Upper lobe of right lung (tissue), 1 donor: Measurements from ENCODE around the gene RARB. TPM values are rescaled to one million over a fixed set of nuclear protein-coding genes. Genes with fewer than 3 reads are reported as not detected.

Experiments used
- ATAC-seq: fragments of 200-7000 bp; cut with Tn5 transposase; one replicate; pipeline ENCODE4 v1.9.1; 2020; ENCODE audit warnings: mild to moderate bottlenecking, moderate library complexity
- DNase-seq: peaks from one replicate; pipeline ENCODE4 v3.0.0-alpha.2; 2020
- H3K27ac ChIP-seq: fragments of 200-600 bp; one replicate; pipeline ENCODE4 v1.8.0; 2022
- H3K27me3 ChIP-seq: fragments of 200-600 bp; one replicate; pipeline ENCODE4 v1.8.0; 2022; ENCODE audit warnings: mild to moderate bottlenecking
- H3K36me3 ChIP-seq: fragments of 200-600 bp; one replicate; pipeline ENCODE4 v1.8.0; 2022
- H3K4me1 ChIP-seq: fragments of 200-600 bp; one replicate; pipeline ENCODE4 v1.8.0; 2022
- H3K4me3 ChIP-seq: fragments of 200-600 bp; one replicate; pipeline ENCODE4 v1.8.0; 2022; ENCODE audit warnings: mild to moderate bottlenecking
- H3K9me3 ChIP-seq: fragments of 200-600 bp; one replicate; pipeline ENCODE4 v1.8.0; 2022
- CTCF ChIP-seq: fragments of 200-600 bp; IDR thresholded peaks from one replicate; pipeline ENCODE4 v1.8.0; 2022; ENCODE audit warnings: antibody characterized with exemption
- intact Hi-C: fragments of 100-400 bp; cut with DNase I; formaldehyde crosslinking; loops from one replicate; pipeline ENCODE4 v1.11.0; 2022
- total RNA-seq: library from RNA; stranded (reverse); fragmentation: NEBNext Ultra II Directional; extraction: Animal tissue kit (Norgen Biotek cat#: 25700); gene quantifications from one replicate; pipeline ENCODE4 v1.2.1, GENCODE V29; 2021
- donor health status: DM: no; HTN: yes; CAD: no; lungs with severe emphysema.

RARB gene
- total RNA-seq, 1 donor from 2014 or later = 5.8 TPM

- no peak for DNase-seq
- no peak overlapping the region for H3K4me3 ChIP-seq
- no peaks in the 10 kb centered on the region for H3K4me1 ChIP-seq
- no peak overlapping the region for H3K27ac ChIP-seq
- H3K27me3 ChIP-seq = no peaks in the 10 kb centered on the region
- no peaks in the 10 kb centered on the region for H3K9me3 ChIP-seq
- H3K36me3 ChIP-seq = no peaks in the 10 kb centered on the region
- intact Hi-C loops = no loop called here
- TF ChIP-seq CTCF = peak; percentile 61
- ATAC-seq = no peak
Measured at GRCh38 chr3:25441234-25441856, 13.3 kb downstream of the RARB start.

DNA sequence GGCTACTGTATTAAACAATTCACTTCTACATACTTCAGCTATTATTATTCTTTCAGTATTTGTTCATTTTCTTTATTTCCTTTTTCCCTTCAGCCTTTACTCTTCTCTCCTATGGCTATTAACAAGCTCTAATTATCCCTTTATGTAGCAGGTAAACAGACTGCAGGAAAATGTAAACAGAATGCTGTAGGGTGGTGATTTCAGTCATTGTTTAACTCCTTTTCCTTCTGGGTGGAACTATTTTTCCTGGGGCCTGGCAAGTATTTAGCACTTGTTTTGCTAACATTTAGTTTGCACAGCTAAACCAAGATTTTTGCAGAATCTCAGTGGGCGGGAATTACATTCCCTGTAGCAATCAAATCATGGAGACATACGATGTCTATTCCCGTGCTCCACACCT, 14.4 kb downstream of the RARB start:
- no peak for TF ChIP-seq CTCF
- ATAC-seq (no peak), DNase-seq (no peak)
- H3K4me1 ChIP-seq = no peaks in the 10 kb centered on the region
- H3K27ac ChIP-seq = no peak overlapping the region
- H3K9me3 ChIP-seq = no peaks in the 10 kb centered on the region
- intact Hi-C loops = no loop called here
- H3K27me3 ChIP-seq = no peaks in the 10 kb centered on the region
- no peaks in the 10 kb centered on the region for H3K36me3 ChIP-seq
- H3K4me3 ChIP-seq = no peak overlapping the region

GRCh38 chr3:25444273-25444672, 16.2 kb downstream of the RARB start:
- Histone ChIP-seq H3K4me3 (no peak overlapping the region), H3K4me1 (peaks cover 8% of the 10 kb centered on the region), H3K36me3 (no peaks in the 10 kb centered on the region), H3K27ac (no peak overlapping the region), H3K27me3 (no peaks in the 10 kb centered on the region), H3K9me3 (no peaks in the 10 kb centered on the region)
- no peak for TF ChIP-seq CTCF
- no peak for ATAC-seq
- DNase-seq = no peak
- intact Hi-C loops = no loop called here

DNA sequence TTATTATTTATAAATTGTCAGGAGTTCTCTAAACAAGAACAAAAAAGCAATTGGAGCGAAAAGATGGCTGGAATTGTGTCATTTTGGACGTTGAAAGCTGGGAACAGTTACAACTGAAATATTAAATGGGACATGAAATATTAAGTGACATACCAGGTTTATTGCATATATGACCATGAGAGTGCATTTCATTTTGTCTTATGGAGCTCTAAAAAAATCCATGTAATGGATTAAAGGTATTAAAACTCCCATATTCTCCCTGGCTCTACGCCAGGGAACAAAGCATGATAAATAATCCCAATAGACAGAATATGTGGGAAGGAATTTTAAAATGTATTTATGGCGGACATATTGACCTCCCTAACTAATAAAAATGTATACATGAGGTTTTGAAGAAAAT, 17.7 kb downstream of the RARB start:
- no peak for TF ChIP-seq CTCF
- Histone ChIP-seq H3K27me3 (no peaks in the 10 kb centered on the region), H3K9me3 (no peaks in the 10 kb centered on the region), H3K36me3 (no peaks in the 10 kb centered on the region), H3K4me3 (no peak overlapping the region), H3K27ac (no peak overlapping the region), H3K4me1 (peaks cover 11% of the 10 kb centered on the region)
- ATAC-seq (no peak), DNase-seq (no peak)
- intact Hi-C loops = no loop called here

DNA sequence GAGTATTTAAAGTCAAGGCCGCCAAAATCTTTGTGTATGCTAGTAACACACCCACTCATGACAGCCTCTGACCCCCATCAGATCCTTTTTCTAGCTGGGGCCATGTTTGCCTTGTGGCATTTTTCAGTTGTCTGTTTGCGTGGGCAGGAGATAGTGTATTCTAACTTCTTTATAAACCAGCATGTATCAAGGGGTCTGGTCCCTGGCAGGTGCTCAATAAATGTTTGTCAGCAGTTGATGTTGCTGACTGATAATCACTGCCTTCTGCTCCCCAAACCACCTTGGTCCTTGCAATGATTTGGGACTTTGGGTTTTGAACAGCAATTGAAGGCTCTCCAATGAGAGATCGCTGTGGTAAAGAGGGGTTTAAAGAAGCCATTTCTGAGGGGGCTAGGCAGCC, 19.2 kb downstream of the RARB start:
- Histone ChIP-seq H3K27me3 (no peaks in the 10 kb centered on the region), H3K9me3 (no peaks in the 10 kb centered on the region), H3K4me1 (peaks cover 11% of the 10 kb centered on the region), H3K4me3 (no peak overlapping the region), H3K27ac (no peak overlapping the region), H3K36me3 (no peaks in the 10 kb centered on the region)
- DNase-seq (no peak), ATAC-seq (no peak)
- no peak for TF ChIP-seq CTCF
- intact Hi-C loops = no loop called here

GRCh38 chr3:25447925-25448324, 19.9 kb downstream of the RARB start:
- ATAC-seq (no peak), DNase-seq (no peak)
- no peak overlapping the region for H3K4me3 ChIP-seq
- H3K27ac ChIP-seq = no peak overlapping the region
- H3K36me3 ChIP-seq = no peaks in the 10 kb centered on the region
- H3K4me1 ChIP-seq = peaks cover 11% of the 10 kb centered on the region
- TF ChIP-seq CTCF = no peak
- no peaks in the 10 kb centered on the region for H3K27me3 ChIP-seq
- intact Hi-C loops = no loop called here
- no peaks in the 10 kb centered on the region for H3K9me3 ChIP-seq
